PC-3 (cell line): ENCODE data around the gene PTPRA.

Source experiments
- EZH2 ChIP-seq: fragments of 300-600 bp; sonication (generic); IDR thresholded peaks from one replicate; pipeline ENCODE4 v1.6.1; 2017; ENCODE audit warnings: antibody characterized with exemption, mild to moderate bottlenecking, low read length; ENCODE audit not compliant: unreplicated experiment
- TF ChIP-seq, protein P1 (sequence below): fragments of 300-600 bp; sonication (generic); conservative IDR thresholded peaks from 2 replicates; pipeline ENCODE4 v1.5.1; 2017; ENCODE audit warnings: antibody characterized with exemption, low read depth, mild to moderate bottlenecking, low read length

DNA sequence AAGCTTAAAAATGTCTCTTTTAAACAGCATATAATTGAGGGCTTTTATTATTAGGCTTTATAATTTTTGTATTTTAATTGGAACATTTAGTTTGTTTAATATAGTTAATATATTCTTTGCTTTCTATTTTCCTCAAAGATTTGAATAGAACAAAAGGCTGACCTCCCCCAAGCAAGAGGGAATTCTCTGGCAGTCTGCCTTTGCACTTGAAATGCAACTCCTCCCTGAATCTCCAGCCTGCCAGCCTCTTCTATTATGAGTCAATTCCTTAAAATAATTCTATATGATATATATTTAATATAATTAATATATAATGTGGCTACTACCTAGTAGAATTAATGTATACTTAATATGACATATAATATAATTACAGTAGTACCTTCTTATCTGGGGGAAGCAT, 69.2 kb downstream of the PTPRA start:
- TF ChIP-seq, protein P1, sequence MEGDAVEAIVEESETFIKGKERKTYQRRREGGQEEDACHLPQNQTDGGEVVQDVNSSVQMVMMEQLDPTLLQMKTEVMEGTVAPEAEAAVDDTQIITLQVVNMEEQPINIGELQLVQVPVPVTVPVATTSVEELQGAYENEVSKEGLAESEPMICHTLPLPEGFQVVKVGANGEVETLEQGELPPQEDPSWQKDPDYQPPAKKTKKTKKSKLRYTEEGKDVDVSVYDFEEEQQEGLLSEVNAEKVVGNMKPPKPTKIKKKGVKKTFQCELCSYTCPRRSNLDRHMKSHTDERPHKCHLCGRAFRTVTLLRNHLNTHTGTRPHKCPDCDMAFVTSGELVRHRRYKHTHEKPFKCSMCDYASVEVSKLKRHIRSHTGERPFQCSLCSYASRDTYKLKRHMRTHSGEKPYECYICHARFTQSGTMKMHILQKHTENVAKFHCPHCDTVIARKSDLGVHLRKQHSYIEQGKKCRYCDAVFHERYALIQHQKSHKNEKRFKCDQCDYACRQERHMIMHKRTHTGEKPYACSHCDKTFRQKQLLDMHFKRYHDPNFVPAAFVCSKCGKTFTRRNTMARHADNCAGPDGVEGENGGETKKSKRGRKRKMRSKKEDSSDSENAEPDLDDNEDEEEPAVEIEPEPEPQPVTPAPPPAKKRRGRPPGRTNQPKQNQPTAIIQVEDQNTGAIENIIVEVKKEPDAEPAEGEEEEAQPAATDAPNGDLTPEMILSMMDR, result no peak
- TF ChIP-seq EZH2, result no peak
